C4-2B (cell line): ENCODE measurements around the gene ENDOV.

Experiments used
- CTCF ChIP-seq: fragments of 450-650 bp; conservative IDR thresholded peaks from 2 replicates; pipeline ENCODE4 v1.5.1; 2017; ENCODE audit warnings: mild to moderate bottlenecking
- ZFX ChIP-seq: fragments of 450-650 bp; IDR thresholded peaks from 2 replicates; pipeline ENCODE4 v1.6.1; 2017

DNA sequence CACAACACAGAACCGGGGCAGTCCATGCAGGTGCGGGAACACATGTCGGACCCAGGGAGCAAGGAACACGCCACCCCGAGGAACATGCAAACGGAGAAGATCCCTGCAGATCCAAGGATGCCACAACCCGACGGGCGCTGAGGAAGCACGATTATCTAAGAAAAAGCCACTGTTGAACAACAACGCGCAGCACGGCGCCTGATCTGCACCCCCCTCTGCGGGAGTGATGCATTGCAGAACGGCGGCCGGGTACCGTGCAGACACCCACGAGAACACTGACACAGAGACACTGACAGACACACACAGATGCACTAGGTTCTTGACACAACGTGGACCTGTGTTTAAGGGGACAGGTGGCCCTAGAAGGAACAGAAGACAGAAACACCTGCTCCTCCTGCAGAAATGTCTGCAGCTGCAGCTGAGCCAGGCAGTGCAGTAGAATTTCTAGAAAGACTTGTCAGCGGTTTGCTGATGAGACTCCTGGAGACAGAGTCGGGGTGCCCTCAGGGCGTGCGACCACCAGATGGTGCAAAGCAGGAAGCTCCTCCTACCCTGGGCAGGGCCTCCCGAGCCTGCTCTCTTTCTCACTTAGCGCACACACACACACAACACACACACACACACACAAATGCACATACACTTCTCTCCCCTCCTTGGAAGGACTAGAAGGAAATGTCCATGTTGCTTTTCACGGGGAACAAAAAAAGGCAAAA, 54.0 kb downstream of the ENDOV start:
- TF ChIP-seq CTCF, result no peak
- no peak for TF ChIP-seq ZFX
